ENCODE measurements around the gene KCTD2.

The KCTD2 gene

DNA sequence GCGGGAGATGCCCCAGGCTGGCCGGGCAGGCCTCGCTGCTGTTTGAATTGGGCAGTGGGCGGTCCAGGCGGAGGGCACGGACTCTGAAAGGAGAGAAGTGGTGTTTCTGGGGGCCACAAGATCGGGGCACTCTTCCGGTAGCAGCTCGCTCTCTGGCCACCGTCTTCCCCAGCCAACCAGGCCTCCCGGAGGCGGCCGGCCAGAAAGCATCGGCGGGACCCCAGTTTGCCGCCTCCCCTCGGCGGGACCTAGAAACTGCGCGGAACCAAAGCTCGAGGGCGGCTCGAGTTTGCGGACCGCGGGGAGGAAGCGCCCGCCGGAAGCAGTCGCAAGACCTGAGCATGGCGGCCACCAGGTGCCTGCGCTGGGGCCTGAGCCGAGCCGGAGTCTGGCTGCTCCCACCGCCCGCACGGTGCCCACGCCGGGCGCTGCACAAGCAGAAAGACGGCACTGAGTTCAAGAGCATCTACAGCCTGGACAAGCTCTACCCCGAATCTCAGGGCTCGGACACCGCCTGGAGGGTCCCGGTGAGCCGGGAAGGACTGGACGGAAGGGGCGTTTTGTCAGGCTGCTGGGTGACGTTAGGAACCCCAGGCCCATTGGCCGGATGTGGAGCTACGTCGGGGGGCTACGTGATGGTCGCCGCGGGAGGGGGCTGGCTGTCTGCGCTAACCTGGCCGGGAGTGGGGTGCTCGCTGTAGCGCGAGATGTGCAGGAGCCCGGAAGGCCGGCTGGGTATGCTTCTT, 34.5 kb upstream of the KCTD2 start, which contains the start of gene MRPL58:
Gene MRPL58 (plus strand): TSS at position 325 of the 746 bp plus-strand sequence. CDS start 17 bp downstream, at position 342.
- Histone ChIP-seq H3K4me3 (ENCODE audit: low read depth, low read length) (peak within 1 kb of the TSS; percentile 89), H3K27me3 (replicated peaks) (no peaks in the 10 kb centered on the region), H3K36me3 (replicated peaks) (no peaks in the 10 kb centered on the region), H3K27ac (peak within 1 kb of the TSS; percentile 67)
- peak; percentile 74 for TF ChIP-seq CTCF (IDR thresholded peaks at IDR 0.05; ENCODE audit: low read depth, low read length, missing control alignments)
- DNase-seq = peak; percentile 77
- in situ Hi-C loops (cut with HindIII; ENCODE audit: low pct_ligation_motif_present, low sequenced_read_pairs) = no loop called here

DNA sequence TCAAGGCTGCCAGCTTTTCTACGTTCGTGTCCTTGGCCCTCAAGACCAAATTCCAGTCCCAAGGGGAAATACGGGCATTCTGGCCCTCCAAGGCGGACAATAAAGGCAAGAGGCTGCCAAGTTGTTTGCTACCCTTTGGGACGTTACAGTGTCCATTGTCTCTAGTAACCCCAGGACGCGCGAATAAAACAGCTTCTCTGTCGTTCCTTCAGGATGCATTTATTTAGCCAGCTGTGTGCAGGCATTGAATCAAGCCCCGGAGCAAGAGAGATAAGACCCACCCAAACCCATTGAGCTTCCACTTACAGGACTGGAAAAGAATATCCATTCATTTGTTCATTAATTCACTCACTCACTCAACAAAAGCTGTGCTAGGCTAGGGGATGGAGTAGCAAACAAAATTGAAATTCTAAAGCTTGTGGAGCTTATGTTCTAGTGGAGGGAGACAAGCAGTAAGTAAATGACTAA, 33.9 kb upstream of the KCTD2 start:
- Histone ChIP-seq H3K36me3 (replicated peaks) (no peaks in the 10 kb centered on the region), H3K27me3 (replicated peaks) (no peaks in the 10 kb centered on the region), H3K4me3 (ENCODE audit: low read depth, low read length) (peak overlapping the region; percentile 89), H3K27ac (peak overlapping the region; percentile 67)
- in situ Hi-C loops (cut with HindIII; ENCODE audit: low pct_ligation_motif_present, low sequenced_read_pairs) = no loop called here
- TF ChIP-seq CTCF (IDR thresholded peaks at IDR 0.05; ENCODE audit: low read depth, low read length, missing control alignments) = no peak
- DNase-seq = no peak

DNA sequence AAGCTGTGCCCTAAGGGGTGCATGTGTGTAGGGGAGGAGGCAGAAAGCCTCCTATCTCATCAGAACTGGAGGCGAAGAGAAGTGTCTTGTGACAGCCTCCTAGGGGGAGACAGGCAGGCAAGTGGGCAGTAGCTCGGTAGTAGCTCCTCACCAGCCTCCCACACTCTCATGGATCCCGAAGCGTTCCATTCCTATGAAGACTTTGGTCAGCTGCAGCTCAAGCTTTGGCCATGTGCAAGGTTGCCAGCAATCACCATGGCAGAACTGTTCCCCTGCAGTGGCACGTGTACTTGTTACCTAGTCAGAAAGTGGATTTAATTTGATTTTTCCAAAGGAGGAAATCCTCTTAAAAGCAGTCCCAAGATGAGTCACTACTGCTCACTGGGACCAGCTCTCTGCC, 27.9 kb upstream of the KCTD2 start:
- Histone ChIP-seq H3K27me3 (replicated peaks) (no peaks in the 10 kb centered on the region), H3K36me3 (replicated peaks) (peaks cover 13% of the 10 kb centered on the region), H3K27ac (no peak overlapping the region), H3K4me3 (ENCODE audit: low read depth, low read length) (no peak overlapping the region)
- in situ Hi-C loops (cut with HindIII; ENCODE audit: low pct_ligation_motif_present, low sequenced_read_pairs) = no loop called here
- DNase-seq = no peak
- TF ChIP-seq CTCF (IDR thresholded peaks at IDR 0.05; ENCODE audit: low read depth, low read length, missing control alignments) = no peak

DNA sequence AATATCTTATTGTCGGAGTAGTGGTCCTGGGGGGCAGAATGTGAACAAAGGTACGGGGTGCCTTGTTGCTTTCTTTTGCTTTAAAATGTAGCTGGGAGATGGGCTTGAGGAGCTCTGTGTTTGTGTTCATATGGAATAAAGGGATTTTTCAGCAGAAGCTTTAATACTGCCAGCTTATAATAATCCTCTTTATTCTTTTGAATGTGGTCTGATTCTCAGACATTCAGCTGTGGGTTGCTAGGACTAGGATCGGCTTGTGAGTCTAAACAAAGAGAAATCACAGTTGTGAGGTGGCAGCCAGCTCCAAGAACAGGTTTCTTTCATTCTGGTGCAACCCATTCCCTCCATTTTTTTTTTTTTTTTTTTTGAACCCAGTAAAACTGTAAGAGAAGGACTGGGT, 27.3 kb upstream of the KCTD2 start:
- H3K4me3 ChIP-seq (ENCODE audit: low read depth, low read length) = no peak overlapping the region
- no peak for TF ChIP-seq CTCF (IDR thresholded peaks at IDR 0.05; ENCODE audit: low read depth, low read length, missing control alignments)
- in situ Hi-C loops (cut with HindIII; ENCODE audit: low pct_ligation_motif_present, low sequenced_read_pairs) = no loop called here
- no peaks in the 10 kb centered on the region for H3K27me3 ChIP-seq (replicated peaks)
- DNase-seq = no peak
- H3K27ac ChIP-seq = no peak overlapping the region
- H3K36me3 ChIP-seq (replicated peaks) = peaks cover 13% of the 10 kb centered on the region

- DNase-seq = no peak
- no peaks in the 10 kb centered on the region for H3K27me3 ChIP-seq (replicated peaks)
- H3K4me3 ChIP-seq (ENCODE audit: low read depth, low read length) = no peak overlapping the region
- in situ Hi-C loops (cut with HindIII; ENCODE audit: low pct_ligation_motif_present, low sequenced_read_pairs) = no loop called here
- peaks cover 13% of the 10 kb centered on the region for H3K36me3 ChIP-seq (replicated peaks)
- no peak for TF ChIP-seq CTCF (IDR thresholded peaks at IDR 0.05; ENCODE audit: low read depth, low read length, missing control alignments)
- no peak overlapping the region for H3K27ac ChIP-seq
Measured at GRCh38 chr17:75020331-75021110, 26.5 kb upstream of the KCTD2 start.

Data from brain microvascular endothelial cell (primary cell).